ENCODE data around the gene NET1.
"Not testable (repeated sequence)": the region's sequence is repeated elsewhere in the genome, so short reads cannot be mapped to it uniquely, and the experiment has no call there.

The NET1 gene

GRCh38 chr10:5467207-5467535 lies 54.8 kb downstream of the NET1 start:
- DNase-seq, result no peak

GRCh38 chr10:5467634-5468255 lies 55.4 kb downstream of the NET1 start:
- DNase-seq, result no peak

- DNase-seq, result no peak
Measured at GRCh38 chr10:5468262-5469106, 56.1 kb downstream of the NET1 start.

GRCh38 chr10:5469353-5470061 lies 57.1 kb downstream of the NET1 start:
- DNase-seq, result no peak

- DNase-seq, result no peak
Measured at GRCh38 chr10:5470062-5470751, 57.9 kb downstream of the NET1 start.

- DNase-seq, result not testable (repeated sequence)
Measured at GRCh38 chr10:5474642-5475041, 62.3 kb downstream of the NET1 start.

GRCh38 chr10:5475088-5475487 lies 62.7 kb downstream of the NET1 start:
- not testable (repeated sequence) for DNase-seq

- not testable (repeated sequence) for DNase-seq
Measured at GRCh38 chr10:5475974-5476807, 63.8 kb downstream of the NET1 start.

GRCh38 chr10:5476918-5477525 lies 64.7 kb downstream of the NET1 start:
- no peak for DNase-seq

GRCh38 chr10:5477948-5478693 lies 65.8 kb downstream of the NET1 start:
- no peak for DNase-seq

- no peak for DNase-seq
Measured at GRCh38 chr10:5478694-5479305, 66.4 kb downstream of the NET1 start.

- no peak for DNase-seq
Measured at GRCh38 chr10:5479481-5480161, 67.3 kb downstream of the NET1 start.

GRCh38 chr10:5480162-5480941 lies 68.0 kb downstream of the NET1 start:
- no peak for DNase-seq

GRCh38 chr10:5481121-5481520 lies 68.8 kb downstream of the NET1 start:
- DNase-seq, result no peak

GRCh38 chr10:5482016-5482415 lies 69.7 kb downstream of the NET1 start:
- DNase-seq, result no peak

- DNase-seq, result no peak
Measured at GRCh38 chr10:5484205-5484604, 71.8 kb downstream of the NET1 start.

- no peak for DNase-seq
Measured at GRCh38 chr10:5485290-5485689, 72.9 kb downstream of the NET1 start.

GRCh38 chr10:5485948-5486852 lies 73.8 kb downstream of the NET1 start:
- DNase-seq, result no peak

Data from amniotic stem cell (primary cell).